GM10266 (cell line): Measurements from ENCODE around the gene ABR.

ENCODE experiments used
- DNase-seq: peaks from one replicate; pipeline ENCODE4 v3.0.0; 2012; ENCODE audit errors: extremely low spot score
- CTCF ChIP-seq: IDR thresholded peaks from 2 replicates; pipeline ENCODE4 v1.5.1; 2012; ENCODE audit warnings: mild to moderate bottlenecking, low read depth; ENCODE audit not compliant: control insufficient read depth, insufficient read depth; ENCODE audit errors: missing control alignments

Gene ABR

GRCh38 chr17:1170739-1171138, 9.0 kb downstream of the ABR start:
- no peak for DNase-seq
- TF ChIP-seq CTCF: peak; percentile 48

GRCh38 chr17:1169929-1170312, 9.9 kb downstream of the ABR start:
- TF ChIP-seq CTCF: no peak
- DNase-seq: no peak

- no peak for TF ChIP-seq CTCF
- DNase-seq: no peak
These were observed 10.4 kb downstream of the ABR start for GRCh38 chr17:1169221-1169928.

- no peak for DNase-seq
These were observed 11.1 kb downstream of the ABR start for GRCh38 chr17:1168533-1169220.

GRCh38 chr17:1166276-1166675, 13.5 kb downstream of the ABR start:
- no peak for TF ChIP-seq CTCF
- DNase-seq: no peak

More at GRCh38 chr17:1168533-1169220, 11.1 kb downstream of the ABR start:
- TF ChIP-seq CTCF: no peak

- DNase-seq: no peak
- TF ChIP-seq CTCF: no peak
These were observed 13.9 kb downstream of the ABR start for GRCh38 chr17:1165836-1166235.

- no peak for TF ChIP-seq CTCF
- peak; percentile 67 for DNase-seq
These were observed 14.7 kb downstream of the ABR start for GRCh38 chr17:1164935-1165556.
